HG02610 (cell line): ENCODE results near the gene EOGT.

Experiments used
- ATAC-seq: cut with Tn5 transposase; IDR thresholded peaks from one replicate; pipeline ENCODE4 v1.9.1; 2021; ENCODE audit warnings: mild to moderate bottlenecking, moderate library complexity; ENCODE audit not compliant: unreplicated experiment

EOGT gene

DNA sequence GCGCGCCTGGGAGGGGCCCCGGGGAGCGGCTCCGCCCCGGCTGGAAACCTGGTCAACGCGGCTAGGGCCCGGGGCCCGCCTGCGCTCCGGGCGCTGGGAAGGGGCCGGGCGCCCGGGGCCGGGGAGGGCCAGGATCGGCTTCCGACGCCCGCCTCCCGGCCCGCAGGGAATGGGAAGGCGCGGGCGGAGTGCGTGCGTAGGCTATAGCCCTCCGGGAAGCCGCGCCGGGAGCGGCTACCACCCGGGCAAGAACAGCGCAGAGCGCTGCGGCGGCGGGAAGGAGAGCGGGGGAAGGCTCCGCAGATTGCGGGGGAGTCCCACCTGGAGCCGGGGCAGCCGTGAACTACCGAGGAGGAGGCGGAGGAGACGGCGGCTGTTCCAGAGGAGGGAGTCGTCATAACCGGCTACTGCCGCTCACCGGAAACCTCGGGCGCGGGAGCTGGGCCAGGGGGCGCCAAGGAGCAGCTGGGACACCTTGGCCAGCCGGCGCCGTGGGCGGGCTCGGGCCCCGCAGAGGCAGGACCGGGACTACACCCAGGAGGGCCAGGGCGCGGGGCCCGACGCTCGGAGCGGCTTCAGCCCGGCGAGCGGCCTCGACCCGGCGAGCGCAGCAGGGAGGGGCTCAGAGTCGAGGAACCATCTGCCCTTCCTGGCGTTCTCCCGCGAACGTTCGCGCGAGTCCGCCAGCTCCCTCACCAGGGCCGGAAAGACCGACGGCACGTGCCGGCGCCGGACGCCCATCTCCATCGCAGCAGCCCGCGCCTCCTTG, at the start of gene EOGT:
Gene EOGT (minus strand): TSS at position 432 of the 769 bp plus-strand sequence. CDS start 3,838 bp downstream, outside the sequence.
- peak; percentile 87 for ATAC-seq

DNA sequence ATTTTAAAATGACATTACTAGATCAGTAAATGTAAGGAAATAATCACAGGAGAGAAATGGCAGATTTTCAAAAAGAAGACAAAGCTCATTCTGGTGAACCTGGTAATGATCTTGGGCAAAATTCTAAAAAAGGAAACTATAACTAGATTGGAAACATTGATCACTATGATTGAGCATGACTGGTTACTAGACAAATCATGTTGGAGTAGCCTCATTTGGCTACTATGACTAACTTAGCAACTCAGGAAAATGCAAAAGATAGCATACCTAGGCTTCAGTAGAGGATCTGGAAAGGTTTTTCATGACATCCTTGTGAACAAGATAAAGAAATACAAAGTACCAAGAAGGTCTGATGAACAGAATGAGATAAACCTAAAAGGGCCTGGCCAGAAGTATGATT, 46.2 kb upstream of the EOGT start:
- ATAC-seq, result no peak

GRCh38 chr3:69058947-69059224, 45.4 kb upstream of the EOGT start:
- no peak for ATAC-seq

- ATAC-seq, result peak; percentile 99
These were observed 44.9 kb upstream of the EOGT start for GRCh38 chr3:69058180-69058946.

DNA sequence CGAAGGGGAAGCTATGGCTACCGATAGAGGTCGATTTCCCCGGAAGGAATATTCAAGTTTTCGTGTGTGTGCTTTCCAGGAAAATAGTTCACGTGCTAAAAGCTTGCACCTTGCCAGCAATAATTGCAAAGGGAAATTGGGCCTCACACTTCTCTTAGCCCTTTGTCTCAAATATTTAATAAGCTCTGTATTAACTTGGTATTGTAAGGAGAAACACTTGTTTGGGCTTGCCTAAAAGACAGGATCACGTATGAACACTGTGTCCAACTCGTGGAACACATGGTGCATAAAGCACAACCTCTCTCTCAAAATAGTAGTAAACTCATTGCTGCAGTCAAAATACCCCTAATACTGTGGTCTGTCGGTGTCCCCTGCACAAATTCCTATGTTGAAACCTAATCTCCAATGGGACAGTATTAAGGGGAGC, 39.0 kb upstream of the EOGT start:
- peak; percentile 3 for ATAC-seq

GRCh38 chr3:69051756-69052471, 38.4 kb upstream of the EOGT start, which contains the start of gene TMF1:
Gene TMF1, minus strand, starts transcription at chr3:69052333. Its CDS starts 247 bp downstream, at chr3:69052086.
- peak; percentile 94 for ATAC-seq

GRCh38 chr3:69048990-69049389, 35.5 kb upstream of the EOGT start:
- no peak for ATAC-seq

GRCh38 chr3:69044608-69045007, 31.1 kb upstream of the EOGT start:
- no peak for ATAC-seq

DNA sequence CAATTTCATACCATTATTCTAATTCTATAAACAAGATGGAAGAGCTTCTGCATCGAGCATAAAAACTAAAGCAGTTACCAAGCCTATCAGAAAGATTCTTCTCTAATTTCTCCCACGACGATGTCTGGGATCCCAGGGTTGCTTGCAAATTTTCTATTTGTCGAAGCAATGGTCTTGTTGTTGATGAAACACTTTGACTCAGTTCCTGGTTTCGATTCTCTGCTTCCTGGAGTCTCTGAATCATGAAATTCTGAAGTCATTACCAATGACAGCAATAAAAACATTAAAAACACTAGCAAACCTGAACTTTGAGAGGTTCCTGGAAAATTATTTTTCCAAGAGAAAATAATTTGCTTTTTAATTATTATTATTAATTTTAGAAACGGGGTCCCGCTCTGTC, 20.0 kb upstream of the EOGT start:
- no peak for ATAC-seq

DNA sequence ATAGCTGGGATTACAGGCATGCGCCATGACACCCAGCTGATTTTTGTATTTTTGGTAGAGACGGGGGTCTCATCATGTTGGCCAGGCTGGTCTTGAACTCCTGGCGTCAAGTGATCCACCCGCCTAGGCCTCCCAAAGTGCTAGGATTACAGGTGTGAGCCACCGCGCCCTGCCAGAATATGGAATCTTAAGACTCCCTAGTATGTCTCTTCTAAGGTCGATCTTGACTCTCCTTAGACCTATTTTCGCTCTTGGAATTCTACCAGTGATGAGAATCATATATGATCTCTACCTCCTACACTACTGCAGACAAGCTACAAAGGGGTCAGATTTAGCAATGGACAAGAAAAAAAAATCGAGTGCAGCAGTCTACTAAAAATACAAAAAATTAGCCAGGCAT, 19.3 kb upstream of the EOGT start:
- no peak for ATAC-seq

DNA sequence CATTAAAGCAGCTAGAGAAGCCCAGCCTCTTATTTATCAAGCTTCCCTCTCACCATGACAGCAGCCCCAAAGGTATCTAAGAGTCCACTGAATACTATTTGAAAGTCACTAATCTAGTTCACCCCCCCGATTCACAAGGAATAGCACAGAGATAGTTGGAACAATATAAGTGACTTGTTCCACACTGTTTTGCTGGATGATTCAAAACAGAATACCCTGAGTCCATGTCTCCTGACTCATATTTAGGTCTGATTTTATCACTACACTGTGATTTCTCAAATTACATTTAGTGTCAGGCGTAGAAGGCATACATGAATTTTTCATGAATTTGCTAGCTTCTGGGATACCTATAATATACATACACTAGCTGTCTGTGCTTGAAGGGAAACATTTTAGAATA, 18.7 kb upstream of the EOGT start:
- no peak for ATAC-seq

- no peak for ATAC-seq
These were observed 18.2 kb upstream of the EOGT start for GRCh38 chr3:69031635-69032034.

DNA sequence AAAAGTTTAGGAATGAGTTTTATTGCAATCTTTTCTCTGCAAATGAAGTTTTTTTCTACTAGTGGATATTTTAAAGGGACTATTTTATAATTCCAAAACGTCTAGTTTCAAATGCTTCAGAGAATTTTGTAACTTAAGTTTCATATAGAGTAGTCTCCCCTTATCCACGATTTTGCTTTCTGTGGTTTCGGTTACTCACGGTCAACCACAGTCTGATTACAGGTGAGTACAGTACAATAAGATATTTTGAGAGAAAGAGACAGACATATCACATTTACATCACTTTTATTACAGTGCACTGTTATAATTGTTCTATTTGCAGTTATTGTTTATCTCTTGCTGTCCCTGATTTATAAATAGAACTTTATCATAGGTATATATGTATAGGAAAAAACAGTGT, 7.4 kb upstream of the EOGT start:
- ATAC-seq, result no peak

DNA sequence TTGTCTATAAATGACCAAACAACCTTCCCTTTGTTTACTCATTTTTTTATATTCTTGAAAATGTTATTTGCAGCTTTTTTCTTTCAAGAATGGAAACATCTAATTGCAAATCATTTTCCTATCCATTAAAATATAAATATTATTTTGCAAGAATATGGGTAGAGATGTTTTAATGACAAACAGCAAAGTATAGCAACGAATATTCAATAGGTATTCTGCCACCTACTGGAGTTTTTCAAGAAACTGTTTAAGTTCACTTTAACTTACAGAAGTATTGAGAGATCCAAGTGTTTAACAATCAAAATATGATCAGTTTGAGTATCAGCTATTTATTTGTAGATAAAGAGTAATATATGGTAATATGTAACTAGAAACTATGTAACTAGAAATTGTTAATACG, 6.9 kb upstream of the EOGT start:
- ATAC-seq, result no peak

DNA sequence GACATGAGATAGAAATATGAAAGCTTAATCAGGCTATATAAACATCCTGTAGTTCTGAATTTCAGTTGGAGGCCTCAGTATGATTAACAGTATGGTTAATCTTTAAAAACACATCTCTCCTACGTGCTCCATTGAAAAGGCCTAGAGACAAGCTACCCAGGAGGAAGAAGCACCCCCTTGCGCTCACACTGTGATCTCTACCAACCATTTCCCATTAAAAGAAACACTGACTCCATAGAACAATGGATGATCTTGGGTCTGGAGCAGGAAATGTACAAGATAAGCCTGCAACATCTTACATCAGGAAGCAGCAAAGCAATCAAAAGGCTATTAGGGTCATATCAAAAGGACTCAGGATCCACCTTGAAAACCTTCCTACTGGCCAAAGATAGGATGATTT, 3.4 kb upstream of the EOGT start:
- ATAC-seq, result no peak

DNA sequence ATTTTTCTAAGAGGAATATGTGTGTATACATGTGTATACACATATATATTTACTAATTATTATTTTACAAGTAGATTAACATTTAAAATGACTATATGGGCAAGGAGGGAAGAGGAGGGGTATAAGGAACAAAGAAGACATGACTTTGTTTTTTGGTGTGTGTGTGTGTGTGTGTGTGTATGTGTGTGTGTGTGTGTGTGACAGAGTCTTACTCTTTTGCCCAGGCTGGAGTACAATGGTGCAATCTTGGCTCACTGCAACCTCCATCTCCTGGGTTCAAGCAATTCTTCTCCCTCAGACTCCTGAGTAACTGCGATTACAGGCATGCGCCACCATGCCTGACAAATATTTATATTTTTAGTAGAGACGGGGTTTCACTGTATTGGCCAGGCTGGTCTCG, 2.6 kb upstream of the EOGT start:
- ATAC-seq, result no peak

- no peak for ATAC-seq
These were observed 617 bp upstream of the EOGT start for GRCh38 chr3:69014022-69014580.

DNA sequence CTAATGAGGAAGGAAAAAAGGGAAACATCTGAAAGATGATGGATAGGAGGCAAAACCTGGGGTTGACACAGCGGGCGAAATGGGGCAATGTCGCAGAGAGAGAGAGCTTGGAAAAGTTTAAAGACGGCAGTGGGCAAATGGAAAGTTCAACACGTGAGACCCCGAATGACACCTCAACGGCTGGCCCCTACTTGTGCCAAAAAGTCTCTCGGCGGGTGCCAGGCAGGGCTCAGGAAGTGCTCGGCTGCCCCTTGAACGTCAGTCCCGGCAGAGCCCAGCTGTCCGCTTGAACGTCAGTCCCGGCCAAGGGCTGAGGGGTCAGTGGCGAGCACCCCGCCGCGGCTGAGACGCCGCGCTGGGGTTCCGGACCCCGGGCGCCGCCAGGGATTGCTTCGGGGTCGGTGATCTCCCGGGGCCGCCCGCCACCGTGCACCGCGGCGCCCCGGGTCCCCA, 658 bp downstream of the EOGT start:
- ATAC-seq, result peak; percentile 46

GRCh38 chr3:69012100-69012799, 1.2 kb downstream of the EOGT start:
- no peak for ATAC-seq

DNA sequence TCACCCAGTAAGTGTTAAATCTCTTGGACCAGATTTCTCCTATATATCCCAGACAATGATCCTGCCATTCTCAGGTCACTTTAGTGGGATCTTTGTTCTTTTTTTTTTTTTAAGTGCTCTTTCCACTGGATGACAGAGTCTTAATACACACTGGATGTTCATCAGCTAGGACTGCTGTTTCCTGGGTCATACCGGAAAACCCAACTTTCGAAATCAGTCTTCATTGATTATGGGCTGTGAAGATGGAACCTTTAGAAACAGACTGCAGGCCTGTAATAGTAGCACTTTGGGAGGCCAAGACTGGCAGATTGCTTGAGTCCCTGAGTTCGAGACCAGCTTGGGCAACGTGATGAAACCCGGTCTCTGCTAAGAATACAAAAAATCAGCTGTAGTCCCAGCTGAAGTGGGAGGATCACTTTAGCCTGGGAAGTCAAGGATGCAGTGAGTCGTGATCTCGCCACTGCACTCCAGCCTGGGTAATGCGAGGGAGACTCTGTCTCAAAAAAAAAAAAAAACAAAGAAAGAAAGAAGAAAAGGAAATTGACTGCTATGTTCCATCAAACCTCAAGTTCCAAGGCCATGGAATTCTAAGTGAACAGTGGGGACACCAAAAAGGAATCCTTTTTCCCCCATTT, 2.3 kb downstream of the EOGT start:
- no peak for ATAC-seq
